GM21619 (cell line): ENCODE data around the gene COG5.
A peak's percentile ranks its signal among the peaks of the same experiment; 100 is the strongest.

Experiments
- ATAC-seq: cut with Tn5 transposase; IDR thresholded peaks from one replicate; pipeline ENCODE4 v1.9.1; 2021; ENCODE audit not compliant: unreplicated experiment

The COG5 gene

GRCh38 chr7:107563775-107564552 lies at the start of gene COG5, which contains the start of gene DUS4L:
Gene COG5, minus strand, starts transcription at chr7:107563920. Its CDS starts 24 bp downstream, at chr7:107563896.
Gene DUS4L, plus strand, starts transcription at chr7:107563971. Its CDS starts 3,100 bp downstream, at chr7:107567071.
- ATAC-seq = peak; percentile 98

- no peak for ATAC-seq
These were observed 49.7 kb upstream of the COG5 start for GRCh38 chr7:107613439-107613838.

GRCh38 chr7:107610323-107610722 lies 46.6 kb upstream of the COG5 start:
- no peak for ATAC-seq

GRCh38 chr7:107609811-107610261 lies 46.1 kb upstream of the COG5 start:
- ATAC-seq = no peak

DNA sequence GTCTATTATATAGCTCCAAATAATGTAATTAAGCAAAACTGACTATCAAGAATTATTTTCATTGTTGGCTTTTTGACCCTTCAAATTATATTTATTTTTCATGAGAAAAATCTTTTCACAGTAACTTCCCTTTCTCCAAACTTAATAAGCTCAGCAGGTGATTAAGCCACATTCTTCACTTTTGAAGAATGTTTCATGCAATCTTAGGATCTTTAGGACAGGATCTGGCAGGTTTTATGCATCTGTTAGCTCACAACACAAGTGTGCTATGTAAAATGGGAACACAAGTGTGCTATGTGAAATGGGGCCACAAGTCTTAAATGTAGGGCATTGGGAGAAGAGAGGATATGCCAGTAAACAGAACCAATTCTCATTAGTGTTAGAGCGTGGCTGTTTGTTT lies 42.6 kb upstream of the COG5 start:
- no peak for ATAC-seq

DNA sequence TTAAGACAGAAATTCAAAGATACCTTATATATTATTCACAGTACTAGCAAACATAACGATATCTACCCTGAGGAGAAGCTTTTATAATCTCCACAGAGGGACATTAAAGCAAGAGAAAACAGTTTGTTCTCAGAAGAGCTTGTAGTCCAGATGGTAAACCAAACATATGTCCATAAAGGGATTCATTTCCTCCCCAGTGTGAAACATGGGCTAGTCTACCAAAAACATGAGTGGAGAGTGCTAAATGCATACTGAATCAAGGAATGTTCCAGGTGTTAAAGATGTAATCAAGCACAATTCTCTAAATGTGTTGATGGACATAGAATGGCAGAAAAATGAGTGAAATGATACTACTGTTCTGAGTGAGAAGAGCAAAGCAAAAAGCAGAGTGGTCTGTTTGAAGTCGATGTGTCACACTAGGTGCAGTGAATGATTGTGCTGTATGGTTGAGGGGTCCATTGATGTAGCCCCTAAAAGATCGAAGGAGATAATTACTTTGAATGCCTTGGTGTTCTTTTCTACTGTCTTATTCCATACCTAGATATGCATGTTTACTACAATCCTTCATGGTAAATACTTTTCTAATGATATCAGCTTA lies 41.6 kb upstream of the COG5 start:
- no peak for ATAC-seq

DNA sequence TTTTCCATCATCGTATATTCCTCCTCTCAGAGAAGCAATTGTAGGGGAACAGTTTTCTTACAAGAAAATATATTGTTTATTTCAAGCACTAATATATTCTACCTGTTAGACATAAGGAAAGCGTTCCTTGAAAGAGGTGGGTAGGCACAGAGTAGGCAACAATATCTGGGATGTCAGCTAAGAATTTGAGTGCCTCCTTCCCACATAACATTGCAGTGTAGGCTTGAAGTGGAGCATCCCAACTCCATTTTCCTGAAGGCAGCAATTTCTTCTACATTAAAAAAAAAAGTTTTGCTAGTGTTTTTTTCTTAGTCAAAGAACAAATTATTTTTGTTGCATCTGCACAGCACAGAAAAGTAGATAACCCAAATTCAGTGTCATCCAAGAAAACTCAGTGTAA lies 37.1 kb upstream of the COG5 start:
- ATAC-seq = no peak

GRCh38 chr7:107599262-107599661 lies 35.5 kb upstream of the COG5 start:
- ATAC-seq = no peak

DNA sequence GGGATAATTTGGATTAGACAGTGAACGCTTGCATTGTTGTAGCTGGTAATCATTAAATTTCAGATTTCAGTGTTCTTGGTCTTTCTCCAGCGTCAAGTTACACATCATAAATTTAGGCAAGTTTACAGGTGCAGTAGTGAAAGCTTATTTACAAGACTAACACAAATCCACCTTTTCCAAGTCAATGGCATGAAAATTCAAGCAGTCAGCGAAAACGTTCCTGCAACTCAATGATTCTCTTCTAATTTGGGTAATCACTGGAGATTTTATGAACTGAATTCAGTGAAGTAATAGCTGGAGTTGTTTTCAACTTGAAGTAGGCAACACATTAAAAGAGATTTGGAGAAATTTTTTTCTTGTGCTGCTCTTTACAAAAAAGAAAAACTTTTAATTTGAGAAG lies 34.2 kb upstream of the COG5 start:
- ATAC-seq = no peak

- no peak for ATAC-seq
These were observed 33.8 kb upstream of the COG5 start for GRCh38 chr7:107597582-107597916.

DNA sequence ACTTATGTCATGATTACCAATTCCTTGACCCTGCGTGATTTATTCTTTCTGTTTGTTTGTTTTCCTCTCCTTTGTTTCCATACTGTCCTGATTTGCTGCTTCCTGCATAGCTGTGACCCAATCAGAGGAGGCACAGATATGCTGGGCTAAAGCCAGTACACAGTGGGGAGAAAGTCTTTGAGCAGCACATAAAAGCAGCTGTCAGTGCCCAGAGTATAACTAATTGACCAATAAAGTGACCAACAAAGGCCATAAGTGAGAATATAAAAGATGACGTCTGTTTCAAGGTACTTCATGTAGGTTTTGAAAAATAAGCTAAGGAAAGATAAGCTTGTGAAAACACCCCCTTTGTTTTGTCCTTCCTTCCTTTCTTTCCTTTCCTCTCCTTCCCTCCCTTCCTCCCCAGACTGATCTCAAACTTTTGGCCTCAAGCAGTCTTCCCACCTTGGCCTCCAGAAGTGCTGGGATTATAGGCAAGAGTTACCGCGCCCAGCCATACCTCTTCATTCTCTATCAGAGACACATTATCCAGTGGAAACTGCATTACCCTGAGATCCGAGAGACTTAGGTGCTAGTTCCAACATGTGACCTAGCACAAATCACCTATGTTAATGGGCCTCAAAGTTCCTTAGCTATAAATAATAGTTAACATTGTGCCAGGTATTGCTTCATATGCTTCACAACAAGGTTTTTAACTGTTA lies 33.3 kb upstream of the COG5 start:
- no peak for ATAC-seq

DNA sequence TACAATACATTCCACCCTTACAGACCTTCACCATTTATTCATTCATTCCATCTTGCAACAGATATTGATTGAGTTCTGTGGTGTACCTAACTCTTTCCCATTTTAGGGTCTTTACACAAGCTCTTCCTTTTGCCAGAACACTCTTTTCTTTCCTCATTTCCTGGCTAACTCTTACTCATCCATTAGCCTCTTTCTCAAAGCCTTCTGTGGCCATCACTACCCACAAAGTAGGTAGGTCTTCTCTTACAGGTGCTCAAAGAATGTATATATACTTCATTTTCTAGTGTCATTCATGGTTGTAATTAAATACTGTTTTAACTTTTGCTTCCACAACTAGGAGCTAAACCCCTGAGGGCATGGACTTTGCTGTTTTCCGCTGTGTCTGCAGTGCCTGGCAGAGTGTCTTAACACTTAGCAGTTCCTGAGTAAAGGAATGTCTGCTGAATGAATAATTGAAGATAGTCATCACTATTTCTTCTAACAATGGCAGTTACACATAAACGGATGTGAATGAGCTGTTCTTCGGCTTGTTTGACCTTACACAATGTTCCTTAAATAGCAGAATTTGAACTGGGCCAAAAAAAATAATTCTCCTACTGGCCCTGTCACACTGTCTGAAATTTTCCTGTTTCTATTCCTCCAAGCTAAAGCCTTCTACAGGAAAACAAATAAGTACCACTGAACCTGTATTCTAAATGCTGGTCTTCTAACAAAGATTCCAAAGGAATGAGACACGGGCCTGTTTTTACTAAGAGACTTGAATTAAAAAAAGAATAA lies 31.4 kb upstream of the COG5 start:
- ATAC-seq = no peak

DNA sequence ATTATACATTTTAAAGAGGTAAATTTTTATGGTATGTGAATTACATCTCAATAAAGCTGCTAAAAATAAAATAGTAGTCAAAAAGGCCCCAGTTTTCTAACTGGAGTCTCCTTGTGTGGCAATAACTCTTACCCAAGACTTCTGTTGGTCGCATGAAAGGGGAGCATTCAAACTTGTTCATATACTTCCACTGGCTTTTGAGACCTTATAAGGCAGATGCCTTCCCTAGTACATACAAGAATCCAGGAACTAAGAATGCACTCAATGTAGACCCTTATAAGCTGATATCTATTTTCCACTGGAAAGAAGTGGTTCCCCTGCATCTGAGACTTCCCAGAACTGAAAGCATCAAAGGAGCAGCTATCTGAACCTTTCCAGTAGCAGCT lies 29.3 kb upstream of the COG5 start:
- ATAC-seq = no peak

- no peak for ATAC-seq
These were observed 28.8 kb upstream of the COG5 start for GRCh38 chr7:107592361-107593024.

- ATAC-seq = no peak
These were observed 27.7 kb upstream of the COG5 start for GRCh38 chr7:107591421-107591820.

DNA sequence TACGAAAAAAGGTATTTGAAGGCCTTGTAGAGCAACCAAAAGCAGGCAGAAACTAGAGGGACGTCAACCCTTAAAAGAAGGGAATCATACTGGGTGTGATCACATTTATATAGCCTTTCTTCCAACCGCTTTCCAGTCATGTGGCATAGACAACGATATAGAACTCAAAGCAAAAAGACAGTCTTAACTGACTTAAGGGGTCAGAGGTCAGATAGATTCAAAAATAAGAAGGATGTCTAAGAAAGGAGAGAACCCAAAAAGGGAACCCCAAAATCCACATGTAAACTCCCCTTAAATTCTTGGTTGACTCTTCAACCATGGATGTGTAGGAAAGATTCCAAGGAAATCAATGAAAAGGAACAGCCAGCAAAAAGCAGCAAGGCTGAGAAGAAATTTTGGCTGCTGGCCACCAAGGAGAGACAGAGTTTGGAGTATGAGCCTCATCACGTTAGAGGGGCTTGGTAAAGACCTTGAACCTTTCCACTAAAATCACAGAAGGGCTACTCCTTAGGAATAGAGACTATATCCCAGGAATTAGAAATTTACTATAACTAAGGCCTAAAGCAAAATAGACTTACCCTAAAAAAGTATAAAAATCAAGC lies 24.9 kb upstream of the COG5 start:
- no peak for ATAC-seq

- no peak for ATAC-seq
These were observed 21.0 kb upstream of the COG5 start for GRCh38 chr7:107584716-107585115.

- ATAC-seq = no peak
These were observed 19.2 kb upstream of the COG5 start for GRCh38 chr7:107582875-107583274.

DNA sequence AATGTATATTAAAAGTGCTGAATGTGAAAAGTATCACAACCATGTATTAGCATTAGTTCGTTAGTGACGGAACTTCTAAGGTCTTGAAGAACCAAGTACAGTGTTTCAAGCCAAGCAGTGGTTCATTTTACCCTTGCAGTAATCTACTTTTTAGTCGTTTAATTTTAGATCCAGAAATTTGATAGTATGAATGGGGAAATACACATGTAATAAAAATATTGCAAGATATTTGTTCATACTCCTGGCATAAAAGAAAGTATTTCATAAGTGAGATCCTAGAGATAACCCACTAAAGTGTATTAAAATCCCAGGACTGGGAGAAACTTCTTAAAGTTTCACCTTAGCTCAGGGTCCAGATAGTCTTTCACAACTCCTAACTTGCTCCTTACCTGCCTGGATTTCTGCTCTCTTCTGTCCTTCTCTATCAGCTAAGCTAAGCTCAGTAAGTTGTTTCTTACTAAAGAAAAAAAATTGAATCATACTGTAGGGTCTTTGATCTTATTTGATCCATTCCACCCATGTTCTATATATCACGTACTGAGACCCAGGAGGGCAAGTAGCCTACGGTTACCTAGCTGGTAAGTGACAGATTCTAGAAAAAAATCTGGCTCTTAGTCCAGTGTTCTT lies 17.8 kb upstream of the COG5 start:
- ATAC-seq = no peak
